Keratinocyte (primary cell): ENCODE data around the gene SNPH. TPM values are rescaled to one million over a fixed set of nuclear protein-coding genes. Genes with fewer than 3 reads are reported as not detected.

ENCODE experiments used
- DNase-seq: peaks from one replicate; pipeline ENCODE4 v3.0.0-alpha.2; 2011; ENCODE audit warnings: low read depth, missing footprints, low spot score
- FAIRE-seq: peaks from 2 replicates; lab custom pipeline; 2011; peaks lifted over from hg19 to GRCh38; lab: Jason Lieb, UNC
- H2AFZ ChIP-seq: 2 replicates; pipeline ENCODE4 v1.6.0; 2012; ENCODE audit warnings: low read length, control low read depth, inconsistent platforms; ENCODE audit not compliant: control insufficient read depth
- H3K27ac ChIP-seq: 2 replicates; pipeline ENCODE4 v1.5.1; 2011; ENCODE audit warnings: low read length; ENCODE audit not compliant: control insufficient read depth, insufficient read depth
- H3K27me3 ChIP-seq: 3 replicates; pipeline ENCODE4 v1.6.0; 2011; ENCODE audit warnings: low read length; ENCODE audit not compliant: control insufficient read depth, insufficient read depth; ENCODE audit errors: extremely low read depth
- H3K36me3 ChIP-seq, 2 experiments: 2 replicates in 1 of 2; 3 replicates in 1 of 2; pipeline ENCODE4 v1.5.1; 2011; ENCODE audit warnings: low read length in 2 of 2, mild to moderate bottlenecking in 1 of 2; ENCODE audit not compliant: control insufficient read depth in 2 of 2, insufficient read depth in 2 of 2; ENCODE audit errors: extremely low read depth in 1 of 2
- H3K4me1 ChIP-seq: 3 replicates; pipeline ENCODE4 v1.5.1; 2011; ENCODE audit warnings: low read length; ENCODE audit not compliant: control insufficient read depth, insufficient read depth; ENCODE audit errors: extremely low read depth
- H3K4me2 ChIP-seq: 3 replicates; pipeline ENCODE4 v1.6.0; 2011; ENCODE audit warnings: low read depth, low read length; ENCODE audit not compliant: control insufficient read depth, insufficient read depth; ENCODE audit errors: extremely low read depth
- H3K4me3 ChIP-seq, 3 experiments: fragments of 200-600 bp in 1 of 3; sonication (generic) in 1 of 3; 2 replicates in 2 of 3; 3 replicates in 1 of 3; pipeline ENCODE4 v1.5.1; 2011 to 2016; ENCODE audit warnings: low read length in 3 of 3, mild to moderate bottlenecking in 3 of 3, control low read depth in 2 of 3, inconsistent platforms in 1 of 3, low read depth in 1 of 3, mixed read lengths in 1 of 3, mixed run types in 1 of 3, moderate library complexity in 1 of 3; ENCODE audit not compliant: control insufficient read depth in 2 of 3, insufficient read depth in 2 of 3; ENCODE audit errors: extremely low read depth in 1 of 3
- H3K79me2 ChIP-seq: 2 replicates; pipeline ENCODE4 v1.6.0; 2012; ENCODE audit warnings: low read length; ENCODE audit not compliant: control insufficient read depth, insufficient read depth
- H3K9ac ChIP-seq: 3 replicates; pipeline ENCODE4 v1.6.0; 2011; ENCODE audit warnings: low read length; ENCODE audit not compliant: control insufficient read depth, insufficient read depth; ENCODE audit errors: extremely low read depth
- H3K9me1 ChIP-seq: 3 replicates; pipeline ENCODE4 v1.6.0; 2011; ENCODE audit warnings: low read length; ENCODE audit not compliant: control insufficient read depth, insufficient read depth; ENCODE audit errors: extremely low read depth
- H3K9me3 ChIP-seq: 2 replicates; pipeline ENCODE4 v1.5.1; 2012; ENCODE audit warnings: low read depth, low read length; ENCODE audit not compliant: control insufficient read depth
- H4K20me1 ChIP-seq: 3 replicates; pipeline ENCODE4 v1.6.0; 2011; ENCODE audit warnings: low read length; ENCODE audit not compliant: control insufficient read depth, insufficient read depth; ENCODE audit errors: extremely low read depth
- EZH2 ChIP-seq: IDR thresholded peaks from one replicate; pipeline ENCODE4 v1.6.1; 2012; ENCODE audit warnings: inconsistent platforms, mild to moderate bottlenecking, low read length, moderate library complexity
- dilution Hi-C: fragments of 300-500 bp; cut with MboI; formaldehyde crosslinking; loops from one replicate; pipeline ENCODE4 v1.7.0; 2020; ENCODE audit warnings: low sequenced_read_pairs; ENCODE audit not compliant: extremely low pct_ligation_motif_present
- polyA plus RNA-seq, 5 experiments: library from polyadenylated mRNA; depleted of rRNA in 3 of 5; stranded (reverse) in 3 of 5; stranded (forward) in 1 of 5; unstranded in 1 of 5; fragments of >200 nt; gene quantifications; 1 replicate in 1 of 5; 2 replicates in 3 of 5; 3 replicates in 1 of 5; pipeline versions ENCODE4 v1.2.1 to v1.2.3, GENCODE V29; 2011 to 2012; ENCODE audit warnings: missing spikeins in 2 of 5, low read depth in 1 of 5, low replicate concordance in 1 of 5
- TF ChIP-seq, protein P1 (sequence below), 3 experiments: IDR thresholded peaks in 1 of 3; conservative IDR thresholded peaks in 1 of 3; optimal IDR thresholded peaks in 1 of 3; 2 replicates in 2 of 3; 3 replicates in 1 of 3; pipeline versions ENCODE3 to v1.5.1; 2011; ENCODE audit warnings: low read length in 3 of 3, mild to moderate bottlenecking in 3 of 3, moderate library complexity in 2 of 3, control low read depth in 1 of 3, inconsistent platforms in 1 of 3; ENCODE audit not compliant: insufficient read depth in 2 of 3; ENCODE audit errors: extremely low read depth in 1 of 3

SNPH gene
- polyA plus RNA-seq, 1 donor (not counting 4 experiments of a cell fraction or from before 2014, with no cell fraction given), result 1.3 TPM

DNA sequence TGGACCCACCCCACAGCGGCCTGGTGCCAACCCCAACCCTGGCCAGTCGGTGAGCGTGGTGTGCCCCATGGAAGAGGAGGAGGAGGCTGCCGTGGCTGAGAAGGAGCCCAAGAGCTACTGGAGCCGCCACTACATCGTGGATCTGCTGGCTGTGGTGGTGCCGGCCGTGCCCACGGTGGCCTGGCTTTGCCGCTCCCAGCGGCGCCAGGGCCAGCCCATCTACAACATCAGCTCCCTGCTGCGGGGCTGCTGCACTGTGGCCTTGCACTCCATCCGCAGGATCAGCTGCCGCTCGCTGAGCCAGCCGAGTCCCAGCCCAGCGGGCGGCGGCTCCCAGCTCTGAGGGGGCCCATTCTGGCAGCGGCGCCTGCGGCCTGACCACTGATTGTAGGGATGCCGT, 39.6 kb downstream of the SNPH start:
- no peaks in the 10 kb centered on the region for H3K27me3 ChIP-seq
- DNase-seq (no peak), FAIRE-seq (no peak)
- no peak for TF ChIP-seq EZH2
- TF ChIP-seq, protein P1, sequence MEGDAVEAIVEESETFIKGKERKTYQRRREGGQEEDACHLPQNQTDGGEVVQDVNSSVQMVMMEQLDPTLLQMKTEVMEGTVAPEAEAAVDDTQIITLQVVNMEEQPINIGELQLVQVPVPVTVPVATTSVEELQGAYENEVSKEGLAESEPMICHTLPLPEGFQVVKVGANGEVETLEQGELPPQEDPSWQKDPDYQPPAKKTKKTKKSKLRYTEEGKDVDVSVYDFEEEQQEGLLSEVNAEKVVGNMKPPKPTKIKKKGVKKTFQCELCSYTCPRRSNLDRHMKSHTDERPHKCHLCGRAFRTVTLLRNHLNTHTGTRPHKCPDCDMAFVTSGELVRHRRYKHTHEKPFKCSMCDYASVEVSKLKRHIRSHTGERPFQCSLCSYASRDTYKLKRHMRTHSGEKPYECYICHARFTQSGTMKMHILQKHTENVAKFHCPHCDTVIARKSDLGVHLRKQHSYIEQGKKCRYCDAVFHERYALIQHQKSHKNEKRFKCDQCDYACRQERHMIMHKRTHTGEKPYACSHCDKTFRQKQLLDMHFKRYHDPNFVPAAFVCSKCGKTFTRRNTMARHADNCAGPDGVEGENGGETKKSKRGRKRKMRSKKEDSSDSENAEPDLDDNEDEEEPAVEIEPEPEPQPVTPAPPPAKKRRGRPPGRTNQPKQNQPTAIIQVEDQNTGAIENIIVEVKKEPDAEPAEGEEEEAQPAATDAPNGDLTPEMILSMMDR (optimal IDR thresholded peaks at IDR 0.05 in 1 of 3, IDR thresholded peaks at IDR 0.05 in 1 of 3, conservative IDR thresholded peaks at IDR 0.05 in 1 of 3; ENCODE audit: extremely low read depth in 1 of 3, insufficient read depth in 2 of 3, low read length in 3 of 3), result no peak
- dilution Hi-C loops, result no loop called here
- no peak overlapping the region for H3K4me2 ChIP-seq
- no peak overlapping the region for H3K9ac ChIP-seq
- no peak overlapping the region for H3K4me3 ChIP-seq
- no peaks in the 10 kb centered on the region for H3K9me1 ChIP-seq
- peaks cover 0 to 11% of the 10 kb centered on the region in 2 experiments for H3K36me3 ChIP-seq
- no peaks in the 10 kb centered on the region for H3K79me2 ChIP-seq
- H4K20me1 ChIP-seq, result no peaks in the 10 kb centered on the region
- no peaks in the 10 kb centered on the region for H3K9me3 ChIP-seq
- no peak overlapping the region for H3K27ac ChIP-seq
- H3K4me1 ChIP-seq, result peaks cover 6% of the 10 kb centered on the region
- no peak overlapping the region for H2AFZ ChIP-seq

DNA sequence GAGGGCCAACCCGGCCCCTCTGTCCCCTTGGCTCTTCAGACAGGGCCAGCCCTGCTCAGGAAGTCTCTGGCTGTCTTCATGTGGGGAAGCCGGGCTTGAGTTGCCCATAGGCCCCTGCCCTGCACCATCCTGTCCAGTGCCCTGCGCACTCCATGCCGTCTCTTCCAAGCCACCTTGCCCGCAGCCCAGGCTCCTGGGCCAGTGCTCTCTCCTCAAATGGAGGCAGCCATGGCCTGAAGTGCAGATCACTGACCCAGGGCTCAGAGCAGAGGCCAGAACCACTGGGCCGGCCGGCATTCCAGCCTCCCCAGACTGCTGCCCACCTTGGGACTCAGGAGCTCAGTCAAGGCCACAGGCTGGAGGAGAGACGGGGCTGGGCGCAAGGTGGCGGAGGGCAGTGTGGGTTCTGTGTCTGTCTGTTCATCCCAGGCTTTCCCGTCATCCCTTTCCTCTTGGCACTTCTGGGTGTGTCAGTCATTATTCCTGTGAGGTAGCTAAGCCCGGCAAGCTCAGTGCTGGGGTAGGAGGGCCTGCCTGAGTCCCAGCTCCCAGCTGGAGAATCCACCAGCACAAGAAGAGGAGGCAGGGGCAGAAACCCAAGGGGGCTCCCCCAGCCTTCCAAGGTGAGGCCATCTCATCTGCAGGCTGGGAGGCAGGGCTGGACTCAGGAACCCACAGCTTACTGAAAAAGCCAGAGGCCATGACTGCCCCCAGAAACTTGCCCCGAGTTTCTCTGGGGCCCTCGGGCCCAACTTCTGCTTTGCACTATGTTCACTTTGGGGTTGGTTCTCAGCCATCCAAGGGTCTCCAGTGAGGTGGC, 40.4 kb downstream of the SNPH start:
- no peak for FAIRE-seq
- no peak overlapping the region for H3K4me2 ChIP-seq

More for the DNA sequence above, 40.4 kb downstream of the SNPH start:
- Histone ChIP-seq H3K27ac (no peak overlapping the region), H3K9ac (no peak overlapping the region), H2AFZ (no peak overlapping the region), H4K20me1 (no peaks in the 10 kb centered on the region), H3K79me2 (no peaks in the 10 kb centered on the region), H3K4me3 (no peak overlapping the region), H3K9me1 (no peaks in the 10 kb centered on the region), H3K4me1 (no peaks in the 10 kb centered on the region), H3K27me3 (no peaks in the 10 kb centered on the region), H3K36me3 (peaks cover 0 to 16% of the 10 kb centered on the region in 2 experiments), H3K9me3 (no peaks in the 10 kb centered on the region)
- dilution Hi-C loops, result no loop called here
- no peak for DNase-seq
- no peak for TF ChIP-seq EZH2
- TF ChIP-seq, protein P1 (optimal IDR thresholded peaks at IDR 0.05 in 1 of 3, IDR thresholded peaks at IDR 0.05 in 1 of 3, conservative IDR thresholded peaks at IDR 0.05 in 1 of 3; ENCODE audit: extremely low read depth in 1 of 3, insufficient read depth in 2 of 3, low read length in 3 of 3), result no peak
